ENCODE measurements around the gene NACC2.
"Not testable (repeated sequence)": the region's sequence is repeated elsewhere in the genome, so short reads cannot be mapped to it uniquely, and the experiment has no call there.

The NACC2 gene

DNA sequence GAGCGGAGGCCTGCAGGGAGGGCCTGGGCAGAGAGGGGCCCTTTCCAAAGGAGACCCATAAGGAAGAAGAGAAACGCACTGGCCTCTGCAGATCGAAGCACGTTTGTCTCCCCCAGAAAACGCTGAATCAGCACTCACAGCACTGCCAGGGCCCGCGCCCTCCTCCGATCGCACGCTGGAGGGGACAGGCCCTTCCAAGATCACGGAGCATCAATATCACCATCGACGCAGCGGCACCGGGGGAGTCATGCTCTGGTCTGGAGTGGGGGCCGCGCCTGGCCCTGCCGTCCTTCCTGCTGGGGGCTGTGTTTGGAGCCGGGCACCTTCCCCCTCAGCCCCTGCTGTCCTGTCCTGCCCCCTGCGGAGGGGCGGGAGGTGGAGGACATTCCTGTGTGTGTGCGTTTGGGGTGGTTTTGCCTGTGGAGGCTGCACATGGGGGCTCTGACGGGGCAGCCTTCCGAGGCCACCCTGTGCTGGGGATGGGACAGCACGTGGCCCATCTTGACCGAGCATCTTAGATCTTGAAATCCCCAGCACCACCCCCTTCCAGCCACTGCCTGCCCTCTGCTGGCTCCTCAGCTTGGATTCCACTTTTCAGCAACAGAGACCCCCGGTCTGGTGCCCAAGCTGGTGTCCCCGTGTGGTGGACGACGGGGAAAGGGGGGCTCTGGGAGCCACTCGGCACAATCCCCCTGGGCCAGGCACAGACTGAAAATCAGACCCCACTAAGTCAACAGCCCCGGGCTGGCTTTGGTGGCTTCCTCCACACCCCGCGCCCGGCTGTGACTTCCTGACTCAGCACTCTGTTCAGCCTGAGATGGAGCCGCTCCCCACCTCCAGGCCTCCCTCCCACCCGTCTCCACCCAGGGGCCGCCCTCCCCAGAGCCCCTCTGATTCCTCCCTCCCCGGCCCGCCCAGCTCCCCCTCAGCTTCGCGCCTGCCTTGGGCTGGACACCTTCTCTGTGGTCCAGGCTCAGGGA lies 15.3 kb upstream of the NACC2 start:
- no peak for DNase-seq (ENCODE audit: low read depth)

DNA sequence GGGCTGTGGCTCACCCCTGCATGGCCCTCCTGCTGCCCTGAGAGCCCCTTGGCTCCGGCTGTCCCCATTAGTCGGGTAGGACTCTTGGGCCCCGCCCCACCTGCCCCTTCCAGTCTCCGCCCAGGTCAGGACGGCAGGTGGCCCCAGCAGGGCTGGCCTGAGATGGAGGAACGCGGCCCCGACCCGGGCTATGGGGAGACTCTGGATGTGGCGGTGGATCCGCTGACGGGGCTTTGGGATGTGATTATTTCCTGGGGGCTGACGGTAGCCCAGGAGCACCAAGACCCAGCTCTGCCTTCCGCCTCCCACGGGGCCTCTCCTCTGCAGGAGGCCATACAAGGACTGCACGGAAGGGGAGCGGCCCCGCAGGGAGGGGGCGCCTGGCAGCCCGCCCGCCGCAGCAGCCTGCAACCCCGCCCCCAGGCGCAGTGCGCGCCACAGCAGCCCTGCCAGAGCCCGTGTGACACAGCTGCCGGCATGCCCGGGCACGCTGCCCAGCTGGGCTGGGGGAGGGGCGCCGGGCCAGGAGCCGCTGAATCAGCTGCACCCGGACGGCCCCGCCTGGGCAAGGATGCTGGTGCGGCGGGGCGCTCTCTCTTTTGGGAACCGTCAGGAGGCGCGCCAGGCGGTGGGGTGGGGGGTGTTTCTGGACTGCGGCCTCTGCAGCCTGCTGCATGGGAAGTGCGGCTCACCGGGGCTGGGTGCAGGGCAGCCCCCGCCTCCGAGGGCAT lies 14.4 kb upstream of the NACC2 start:
- no peak for DNase-seq (ENCODE audit: low read depth)

DNA sequence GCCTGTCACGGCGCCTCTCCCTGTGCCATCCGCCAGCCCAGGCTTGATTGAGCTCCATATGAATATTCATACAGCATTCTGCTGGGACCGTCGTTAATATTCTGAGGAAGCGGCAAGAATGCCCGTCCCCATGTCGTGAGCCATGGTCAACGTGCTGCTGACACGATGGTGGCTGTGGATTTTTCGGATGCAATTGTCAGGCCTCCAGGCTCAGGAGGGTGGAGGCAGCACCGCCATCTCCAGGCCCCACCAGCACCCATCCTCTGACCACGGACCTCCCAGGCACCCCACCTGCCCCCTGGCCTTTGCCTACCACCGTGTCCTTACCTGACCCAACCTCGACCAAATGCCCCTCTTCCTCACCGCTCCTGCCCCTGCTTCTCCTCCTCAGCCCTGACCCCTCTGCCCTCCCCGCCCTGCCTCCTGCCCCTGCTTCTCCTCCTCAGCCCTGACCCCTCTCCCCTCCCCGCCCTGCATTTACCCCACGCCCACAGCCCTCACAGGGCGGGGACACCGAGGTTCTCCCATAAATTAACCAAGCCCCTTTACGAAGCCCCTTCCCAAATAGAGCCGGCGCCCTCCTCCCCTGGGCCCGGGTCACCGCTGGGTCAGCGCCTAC lies 13.7 kb upstream of the NACC2 start:
- no peak for DNase-seq (ENCODE audit: low read depth)

DNA sequence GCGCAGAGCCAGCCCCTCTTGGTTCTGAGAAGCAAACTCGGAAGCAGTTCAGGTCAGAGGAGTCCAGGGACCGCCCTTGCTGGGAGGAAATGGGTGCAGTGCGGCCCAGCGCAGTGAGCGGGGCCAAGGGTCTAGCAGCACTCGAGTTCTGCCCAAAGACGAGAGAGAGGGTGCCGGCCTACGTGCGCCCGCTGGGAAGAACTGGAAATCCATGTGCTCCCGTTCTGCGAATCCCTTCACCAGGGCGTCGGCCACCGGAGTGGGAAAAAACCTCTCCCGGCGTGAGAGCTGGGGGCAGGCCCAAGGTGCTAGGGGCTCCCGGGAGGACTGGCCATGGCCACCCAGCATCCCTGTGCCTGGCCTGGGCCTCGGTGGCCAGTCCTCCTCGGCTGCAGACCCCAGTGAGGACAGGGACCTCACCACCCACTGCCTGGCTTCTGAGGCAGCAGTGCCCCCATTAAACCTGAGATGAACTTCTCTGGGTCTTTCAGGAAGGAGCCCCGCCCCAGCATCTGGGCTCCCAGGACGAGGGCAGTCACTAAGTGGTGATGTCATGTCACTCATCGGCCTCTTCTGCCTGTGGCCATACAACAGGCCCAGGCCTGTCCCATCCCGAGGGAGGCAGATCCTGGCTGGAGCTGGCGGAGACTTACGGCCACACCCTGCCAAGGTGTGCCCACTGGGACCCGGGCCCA lies 13.0 kb upstream of the NACC2 start:
- DNase-seq (ENCODE audit: low read depth): no peak

DNA sequence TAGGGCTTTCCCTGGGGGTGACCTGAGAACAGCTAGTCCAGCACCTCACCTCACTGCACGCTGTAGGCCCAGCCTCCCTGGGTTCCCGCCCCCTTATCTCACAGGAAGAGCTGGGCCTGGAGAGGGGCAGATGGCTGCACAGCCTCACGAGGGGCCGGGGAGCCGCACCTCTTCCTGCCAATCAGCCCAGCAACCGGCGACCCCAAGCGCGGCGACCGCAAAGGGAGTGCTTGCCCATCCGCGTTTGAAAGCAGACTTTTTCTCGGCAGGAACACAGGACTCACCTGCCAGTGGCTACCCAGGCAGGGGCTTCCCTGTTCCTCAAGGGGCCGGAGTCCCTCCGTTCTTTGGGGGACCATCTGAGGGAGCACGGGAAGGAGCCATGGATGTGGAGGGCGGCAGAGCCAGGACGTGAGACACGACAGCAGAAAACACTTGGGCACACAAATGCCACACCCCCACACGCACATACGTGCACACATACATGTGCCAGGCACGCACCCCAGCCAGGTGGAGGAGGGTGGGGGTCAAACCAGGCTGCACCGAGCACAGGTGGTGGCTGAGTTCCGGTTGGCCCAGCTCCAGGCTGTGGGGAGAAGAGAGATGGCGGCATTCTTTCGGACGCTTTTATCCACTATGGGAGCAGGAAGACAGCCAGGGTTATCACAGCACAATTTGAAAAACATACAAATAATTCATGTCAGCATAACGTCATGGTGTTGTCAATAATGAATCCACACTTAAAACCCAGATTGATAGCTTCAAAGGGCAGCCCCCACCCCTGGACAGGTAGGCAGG lies 12.3 kb upstream of the NACC2 start:
- DNase-seq (ENCODE audit: low read depth): no peak

DNA sequence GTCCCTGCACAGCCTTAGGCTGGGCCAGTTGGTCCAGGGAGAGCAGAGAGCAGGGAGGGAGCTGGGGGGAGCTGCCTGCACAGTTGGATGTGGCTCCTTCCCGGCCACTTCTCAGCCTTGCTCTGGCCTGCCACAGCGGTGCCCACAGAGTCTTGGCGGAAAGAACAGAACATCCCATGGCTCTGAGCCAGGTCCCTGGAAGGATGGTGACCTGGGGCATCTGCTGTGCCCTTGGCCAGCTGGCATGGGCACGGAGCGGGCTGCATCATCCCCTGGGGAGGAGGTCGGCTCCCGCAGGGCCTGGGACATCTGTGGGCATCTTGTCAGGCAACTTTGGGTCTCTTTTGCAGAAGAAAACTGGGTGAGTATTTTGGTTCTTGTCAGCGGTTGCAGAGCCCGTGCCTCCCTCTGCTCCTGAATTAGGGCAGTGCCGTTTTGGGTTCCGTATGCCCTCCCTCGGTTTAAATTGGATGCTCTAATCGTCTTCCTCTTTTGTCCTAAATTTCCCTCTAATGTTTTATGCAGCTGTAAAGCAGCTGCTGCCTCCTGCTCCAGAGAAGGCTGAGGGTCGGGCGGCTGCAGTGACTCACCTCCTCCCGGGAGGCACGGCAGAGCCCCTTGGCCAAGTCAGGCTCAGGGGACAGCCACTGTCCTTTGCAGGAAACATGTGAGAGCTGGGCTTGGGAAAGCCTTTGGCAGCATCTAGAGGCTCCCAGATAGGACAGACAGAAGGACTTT lies 10.5 kb upstream of the NACC2 start:
- no peak for DNase-seq (ENCODE audit: low read depth)

DNA sequence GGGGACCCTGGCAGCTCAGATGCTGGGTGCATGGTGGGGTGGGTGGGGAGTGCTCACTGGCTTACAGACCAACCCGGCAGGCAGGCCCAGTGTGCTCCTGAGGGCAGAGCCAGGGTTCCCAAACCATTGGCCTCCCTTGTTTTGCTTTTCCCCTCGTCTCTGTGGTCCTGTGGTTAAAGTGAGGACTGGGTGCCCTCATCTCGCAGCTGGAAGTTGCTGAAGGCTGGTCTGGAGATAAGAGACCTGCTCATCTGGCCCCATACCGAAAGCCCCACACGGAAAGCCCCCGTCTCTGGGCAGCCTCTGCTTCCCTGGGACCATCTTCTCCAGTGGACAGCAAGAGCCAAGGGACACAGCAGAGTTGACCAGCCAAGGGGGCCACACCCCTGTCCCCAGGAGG lies 9.8 kb upstream of the NACC2 start:
- no peak for DNase-seq (ENCODE audit: low read depth)

DNA sequence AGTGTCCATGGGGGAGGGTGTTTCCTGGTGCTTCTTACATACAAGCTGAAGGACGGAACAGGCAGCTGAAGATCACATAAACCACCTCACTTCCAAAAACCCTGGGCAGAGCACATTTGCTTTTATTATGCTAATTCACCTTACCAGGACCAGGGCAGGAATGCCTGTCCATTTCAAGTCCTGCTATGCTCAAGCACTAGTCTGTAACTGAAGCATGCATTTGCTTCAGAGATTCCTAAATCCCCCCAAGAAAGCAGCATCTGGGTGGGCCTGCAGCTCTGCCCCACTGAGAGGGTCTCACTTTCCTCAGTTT lies 9.4 kb upstream of the NACC2 start:
- DNase-seq (ENCODE audit: low read depth): no peak

DNA sequence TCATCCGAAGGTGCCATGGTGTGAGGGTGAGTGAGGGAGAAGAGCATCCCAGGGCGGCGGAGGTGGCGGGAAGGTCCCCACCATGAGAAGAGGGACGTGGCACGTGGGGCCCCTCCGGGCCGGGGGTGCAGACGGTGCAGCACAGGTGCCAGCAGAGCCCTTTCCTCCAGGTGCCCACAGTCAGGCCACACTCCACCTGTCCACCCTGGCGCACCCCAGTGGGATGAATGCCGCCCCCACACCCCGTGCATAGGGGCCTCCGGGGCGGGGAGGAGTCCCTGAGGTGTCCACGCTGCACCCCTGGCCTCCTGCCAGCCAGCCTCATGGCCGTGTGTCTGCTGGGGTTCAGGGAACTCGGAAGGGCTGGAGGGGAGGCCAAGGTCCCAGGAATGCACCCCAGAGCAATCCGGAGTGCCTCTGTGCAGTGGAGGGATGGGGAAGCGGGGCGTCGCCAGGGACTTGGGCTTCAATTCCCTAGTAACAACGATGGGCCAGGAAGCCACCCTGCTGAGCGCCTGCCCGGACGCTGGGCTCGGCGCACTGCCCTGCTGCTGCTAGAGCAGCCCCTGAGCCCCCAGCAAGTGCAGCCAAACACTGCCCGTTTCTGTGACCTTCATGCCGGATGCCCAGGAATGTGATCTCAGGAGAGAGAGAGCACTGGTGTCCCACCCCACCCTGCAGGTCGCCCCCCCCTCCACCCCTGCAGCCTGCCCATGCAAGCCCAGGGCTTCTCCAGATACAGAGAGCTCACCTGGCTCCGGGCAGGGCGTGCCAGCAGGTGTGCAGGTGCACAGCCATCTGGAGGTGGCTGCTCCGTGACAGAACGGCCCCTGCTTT lies 8.8 kb upstream of the NACC2 start:
- DNase-seq (ENCODE audit: low read depth): no peak

DNA sequence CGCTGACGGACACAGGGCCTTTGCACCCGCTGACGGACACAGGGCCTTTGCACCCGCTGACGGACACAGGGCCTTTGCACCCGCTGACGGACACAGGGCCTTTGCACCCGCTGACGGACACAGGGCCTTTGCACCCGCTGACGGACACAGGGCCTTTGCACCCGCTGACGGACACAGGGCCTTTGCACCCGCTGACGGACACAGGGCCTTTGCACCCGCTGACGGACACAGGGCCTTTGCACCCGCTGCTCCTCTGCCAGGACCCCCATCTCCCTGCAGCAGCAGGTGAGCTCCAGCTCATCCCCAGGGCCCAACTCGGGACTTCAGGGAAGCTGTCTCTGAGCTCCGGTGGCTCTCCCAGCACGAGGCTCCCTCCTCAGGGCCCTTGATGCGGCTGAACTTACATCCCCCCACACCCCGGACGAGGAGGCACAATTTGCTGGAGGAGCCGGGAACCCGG lies 6.6 kb upstream of the NACC2 start:
- DNase-seq (ENCODE audit: low read depth): not testable (repeated sequence)

DNA sequence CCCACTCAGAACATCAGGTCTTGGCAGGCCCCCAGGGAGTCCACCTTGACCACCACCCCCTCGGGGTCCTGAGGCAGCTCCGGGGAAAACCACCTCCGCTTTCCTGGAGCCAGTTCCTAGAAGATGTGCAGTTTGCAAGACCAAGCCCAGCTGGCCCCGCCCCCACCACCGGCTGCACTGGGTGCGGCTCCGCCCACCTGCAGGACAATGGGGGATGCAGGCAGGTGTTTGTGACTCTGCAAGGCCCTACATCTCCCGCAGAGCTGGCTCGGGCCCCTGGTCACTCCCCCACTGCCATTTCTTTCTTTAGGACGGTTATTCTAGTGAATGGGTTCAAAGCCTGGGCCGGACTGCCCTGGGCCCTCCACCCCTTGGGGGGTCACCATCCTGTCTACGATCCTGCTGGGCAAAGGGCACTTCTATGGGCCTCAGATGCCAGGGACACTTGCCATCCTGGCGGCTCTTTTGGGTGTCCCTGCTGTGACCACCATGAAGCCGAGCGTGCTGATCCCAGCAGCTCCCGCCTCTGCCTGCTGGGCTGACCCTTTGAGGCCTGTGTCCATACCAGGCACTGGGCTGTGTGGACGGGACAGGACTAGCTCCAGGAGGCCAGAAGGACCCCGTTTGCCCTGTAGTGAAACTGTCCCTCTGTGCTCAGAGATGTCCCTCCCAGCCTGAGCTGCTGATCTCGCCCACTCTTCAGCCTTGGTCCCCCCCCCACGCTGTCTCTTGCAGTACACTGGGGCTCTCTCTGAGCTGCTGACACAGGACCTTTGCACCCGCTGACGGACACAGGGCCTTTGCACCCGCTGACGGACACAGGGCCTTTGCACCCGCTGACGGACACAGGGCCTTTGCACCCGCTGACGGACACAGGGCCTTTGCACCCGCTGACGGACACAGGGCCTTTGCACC lies 5.9 kb upstream of the NACC2 start:
- DNase-seq (ENCODE audit: low read depth): no peak

DNA sequence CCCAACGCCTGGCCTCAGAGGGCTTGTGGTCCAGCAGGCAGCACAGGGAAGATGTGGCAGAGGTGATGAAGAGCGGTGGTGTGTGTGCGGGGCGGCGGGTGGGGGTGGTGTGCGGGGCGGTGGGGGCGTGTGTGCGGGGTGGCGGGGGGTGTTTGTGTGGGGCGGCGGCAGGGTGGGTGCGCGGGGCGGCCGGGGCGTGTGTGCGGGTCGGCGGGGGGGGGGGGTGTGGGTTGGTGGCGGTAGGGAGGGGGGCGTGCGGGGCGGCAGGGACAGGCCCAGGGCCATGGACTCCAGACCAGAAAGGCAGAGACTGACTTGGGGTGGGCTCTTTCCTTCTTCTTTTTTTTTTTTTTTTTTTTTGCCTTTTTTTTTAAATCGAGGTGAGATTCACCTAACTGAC lies 4.5 kb upstream of the NACC2 start:
- no peak for DNase-seq (ENCODE audit: low read depth)

DNA sequence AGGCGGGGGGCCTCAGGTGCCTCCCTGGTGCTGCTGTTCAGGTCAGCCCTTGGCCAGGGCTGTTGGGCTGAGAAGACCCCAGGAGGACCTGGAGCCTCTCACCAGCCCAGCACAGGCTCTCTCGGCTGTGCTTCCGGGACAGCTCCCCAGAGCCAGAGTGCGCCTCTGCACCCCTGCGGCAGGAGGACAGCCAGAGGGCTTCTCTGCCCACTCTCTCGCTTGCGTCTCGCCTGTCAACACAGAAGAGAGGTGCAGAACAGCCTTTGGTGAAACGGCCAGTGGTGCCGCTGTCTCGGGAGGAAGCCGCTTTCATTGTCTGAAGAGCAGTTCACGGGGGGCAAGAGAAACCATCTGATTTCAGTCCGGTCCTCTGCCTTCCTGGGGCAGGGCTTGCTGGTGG lies 3.8 kb upstream of the NACC2 start:
- no peak for DNase-seq (ENCODE audit: low read depth)

DNA sequence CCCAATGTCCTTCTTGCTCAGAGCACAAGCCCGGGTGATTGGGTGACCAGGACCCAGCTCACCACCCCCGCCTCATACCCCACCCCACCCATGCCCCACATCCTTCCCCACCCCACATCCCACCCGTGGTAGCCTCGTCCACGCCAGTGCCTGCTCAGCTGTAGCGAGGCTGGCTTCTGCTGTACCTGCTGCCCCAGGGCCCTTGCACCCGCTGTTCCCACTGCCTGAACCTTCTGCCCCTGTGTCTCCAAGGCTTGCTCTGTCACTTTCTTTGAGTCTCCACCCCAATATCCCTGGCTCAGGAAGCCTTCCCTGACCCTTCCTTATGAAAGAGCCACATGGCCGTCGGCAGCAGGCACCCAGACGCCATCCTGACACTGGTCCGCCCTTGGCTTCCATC lies 3.1 kb upstream of the NACC2 start:
- DNase-seq (ENCODE audit: low read depth): no peak

DNA sequence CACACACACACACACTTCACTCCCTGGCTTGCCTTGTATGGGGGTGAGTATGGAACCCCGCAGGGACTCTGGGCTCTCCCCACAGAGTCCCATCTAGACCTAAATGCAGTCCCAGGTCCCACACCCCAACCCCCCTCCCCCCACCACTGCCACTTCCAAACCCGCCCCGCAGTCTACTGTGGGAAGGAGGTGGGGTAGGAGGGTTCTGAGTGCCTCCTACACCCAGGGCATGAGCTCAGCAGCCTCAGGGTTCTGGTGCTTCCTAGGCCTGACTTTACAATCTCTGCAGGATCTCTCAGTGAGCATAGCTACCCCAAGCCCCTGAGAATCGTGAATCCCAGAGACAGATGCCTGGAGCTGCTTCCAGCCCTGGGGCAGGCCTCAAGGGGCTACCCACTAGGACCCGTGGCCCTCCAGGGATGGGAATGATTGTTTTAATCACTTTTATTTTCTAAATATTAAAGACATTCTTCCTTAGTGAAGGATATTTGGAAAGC lies 1.5 kb upstream of the NACC2 start:
- DNase-seq (ENCODE audit: low read depth): no peak

DNA sequence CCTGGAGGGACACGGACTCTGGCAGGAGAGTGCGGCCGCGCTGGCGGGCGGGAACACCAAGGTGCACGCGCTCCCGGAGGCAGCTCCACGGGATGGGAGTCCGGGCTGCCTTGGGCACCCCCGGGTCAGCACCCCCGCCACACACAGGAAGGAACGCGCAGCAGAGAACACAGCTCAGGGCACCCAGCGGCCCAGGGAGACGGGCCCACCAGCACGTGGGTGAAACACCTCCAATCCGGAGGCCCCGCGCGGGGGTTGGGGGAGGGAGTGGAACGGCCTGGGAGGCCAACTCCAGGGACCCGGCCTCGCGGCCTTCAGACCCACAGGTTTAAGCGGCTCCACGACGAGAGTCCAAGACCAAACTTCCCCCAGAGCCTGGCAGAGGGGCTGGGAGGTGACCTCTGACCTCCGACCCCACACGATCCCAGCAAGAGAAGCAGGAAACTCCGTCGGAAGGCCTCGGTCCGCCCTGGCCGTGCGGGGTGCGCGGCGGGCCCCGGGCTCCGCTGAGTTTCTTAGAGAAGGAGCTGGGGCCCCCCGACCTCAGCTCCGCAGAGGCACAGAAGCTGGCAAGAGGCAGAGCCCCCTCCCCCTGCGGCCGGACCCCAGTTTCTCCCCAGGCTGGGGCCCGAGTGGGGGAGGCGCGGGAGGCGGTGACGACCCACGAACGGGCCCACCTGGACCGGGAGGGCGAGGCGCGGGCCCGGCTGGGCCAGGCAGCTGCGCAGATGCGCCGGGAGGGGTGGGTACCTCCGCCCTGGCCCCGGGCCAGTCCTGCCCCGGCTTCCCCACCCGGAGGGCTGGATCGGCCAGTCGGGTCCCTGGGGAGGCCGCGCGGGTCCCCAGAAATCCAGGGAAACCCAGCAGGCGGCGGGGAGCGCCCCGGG lies 851 bp downstream of the NACC2 start:
- DNase-seq (ENCODE audit: low read depth): no peak

DNA sequence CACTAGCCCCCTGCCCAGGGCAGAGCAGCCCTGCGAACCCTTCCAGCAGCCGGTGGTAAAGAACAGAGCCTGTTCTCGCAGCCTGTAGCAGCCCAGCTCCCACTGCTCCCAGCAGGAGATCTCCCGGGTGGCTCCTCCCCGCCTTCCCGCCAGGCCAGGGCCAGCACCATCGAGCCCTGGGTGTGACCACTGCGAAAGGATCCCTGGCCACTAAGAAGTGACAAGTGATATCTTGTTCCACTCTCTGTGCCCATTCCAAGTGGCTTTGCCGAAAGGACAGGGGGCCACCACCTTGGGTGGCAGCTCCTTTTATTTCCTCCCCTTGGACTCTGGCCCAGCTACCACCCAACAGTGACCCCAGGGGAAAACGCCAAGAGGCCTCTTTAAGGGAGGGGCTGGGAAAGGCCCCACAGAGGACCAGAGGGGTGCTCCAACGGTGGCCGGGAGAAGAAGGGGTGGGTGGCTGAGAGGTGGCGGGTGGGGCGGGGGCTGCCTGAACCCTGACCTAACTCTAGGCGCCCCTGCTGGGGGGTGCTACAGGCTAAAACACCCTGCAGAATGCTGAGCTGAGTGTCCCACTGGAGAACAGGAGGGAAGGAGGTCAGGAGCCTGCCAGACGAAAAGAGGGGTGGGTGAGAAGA lies 1.6 kb downstream of the NACC2 start:
- DNase-seq (ENCODE audit: low read depth): no peak

Measured in HS-27A (cell line).